GM12872 (cell line): Measurements from ENCODE around the gene SYDE1.
A peak's percentile ranks its signal among the peaks of the same experiment; 100 is the strongest.

Experiments used
- CTCF ChIP-seq: IDR thresholded peaks from 3 replicates; pipeline ENCODE4 v1.5.1; 2011; ENCODE audit warnings: low read depth, mild to moderate bottlenecking, low read length, moderate library complexity; ENCODE audit not compliant: insufficient read depth

SYDE1 gene

GRCh38 chr19:15112385-15112784 is 5.2 kb downstream of the SYDE1 start:
- 0 out of 3 replicates have a peak, but pooled peaks have one; percentile 7 for TF ChIP-seq CTCF

GRCh38 chr19:15113245-15114152 is 6.3 kb downstream of the SYDE1 start:
- TF ChIP-seq CTCF = no peak

- no peak for TF ChIP-seq CTCF
Observed at GRCh38 chr19:15114153-15114540, 6.9 kb downstream of the SYDE1 start.

GRCh38 chr19:15115080-15115479 is 7.9 kb downstream of the SYDE1 start:
- TF ChIP-seq CTCF = no peak

GRCh38 chr19:15115762-15116615 is 8.8 kb downstream of the SYDE1 start:
- no peak for TF ChIP-seq CTCF

- no peak for TF ChIP-seq CTCF
Observed at GRCh38 chr19:15116856-15117255, 9.7 kb downstream of the SYDE1 start.

- TF ChIP-seq CTCF = no peak
Observed at GRCh38 chr19:15118248-15118647, 11.0 kb downstream of the SYDE1 start.
